OCI-M1 (cell line): ENCODE results near the gene MRPS5.

Experiments used
- DNase-seq: peaks from one replicate; lab custom pipeline; 2025; lab: John Stamatoyannopoulos, UW

Gene MRPS5

GRCh38 chr2:95059656-95060370, 61.8 kb downstream of the MRPS5 start:
- no peak for DNase-seq

GRCh38 chr2:95058989-95059641, 62.5 kb downstream of the MRPS5 start:
- no peak for DNase-seq

- no peak for DNase-seq
These were observed 63.1 kb downstream of the MRPS5 start for GRCh38 chr2:95058466-95058988.

- no peak for DNase-seq
These were observed 63.9 kb downstream of the MRPS5 start for GRCh38 chr2:95057535-95058370.

- no peak for DNase-seq
These were observed 64.8 kb downstream of the MRPS5 start for GRCh38 chr2:95056461-95057459.

GRCh38 chr2:95056044-95056443, 65.6 kb downstream of the MRPS5 start:
- DNase-seq, result no peak

GRCh38 chr2:95055262-95055661, 66.3 kb downstream of the MRPS5 start:
- no peak for DNase-seq

GRCh38 chr2:95054016-95054415, 67.6 kb downstream of the MRPS5 start:
- no peak for DNase-seq

- no peak for DNase-seq
These were observed 68.1 kb downstream of the MRPS5 start for GRCh38 chr2:95053543-95053942.

GRCh38 chr2:95052804-95053479, 68.7 kb downstream of the MRPS5 start:
- no peak for DNase-seq

- DNase-seq, result no peak
These were observed 69.3 kb downstream of the MRPS5 start for GRCh38 chr2:95052307-95052706.

GRCh38 chr2:95051626-95052025, 70.0 kb downstream of the MRPS5 start:
- DNase-seq, result no peak

- DNase-seq, result no peak
These were observed 71.0 kb downstream of the MRPS5 start for GRCh38 chr2:95050385-95051300.

- no peak for DNase-seq
These were observed 71.6 kb downstream of the MRPS5 start for GRCh38 chr2:95049961-95050360.

- DNase-seq, result no peak
These were observed 72.0 kb downstream of the MRPS5 start for GRCh38 chr2:95049683-95049955.

- DNase-seq, result no peak
These were observed 72.6 kb downstream of the MRPS5 start for GRCh38 chr2:95048825-95049682.

GRCh38 chr2:95047629-95048510, 73.7 kb downstream of the MRPS5 start:
- no peak for DNase-seq
